HG03378 (cell line): Measurements from ENCODE around the gene SUMO3.

Experiments used
- ATAC-seq: cut with Tn5 transposase; IDR thresholded peaks from one replicate; pipeline ENCODE4 v1.9.1; 2021; ENCODE audit warnings: mild to moderate bottlenecking, moderate library complexity; ENCODE audit not compliant: unreplicated experiment

Gene SUMO3

GRCh38 chr21:44804762-44805161 is 13.1 kb downstream of the SUMO3 start:
- ATAC-seq = no peak

GRCh38 chr21:44803651-44804050 is 14.2 kb downstream of the SUMO3 start:
- ATAC-seq = no peak

GRCh38 chr21:44802396-44803153 is 15.3 kb downstream of the SUMO3 start:
- ATAC-seq = no peak

GRCh38 chr21:44801468-44802395 is 16.1 kb downstream of the SUMO3 start, which contains the start of gene UBE2G2:
UBE2G2 (minus strand) TSS chr21:44801820; CDS start chr21:44801748, 72 bp downstream.
- no peak for ATAC-seq

GRCh38 chr21:44800971-44801467 is 16.8 kb downstream of the SUMO3 start:
- no peak for ATAC-seq

- no peak for ATAC-seq
Measured at GRCh38 chr21:44800103-44800502, 17.8 kb downstream of the SUMO3 start.

GRCh38 chr21:44799646-44800045 is 18.2 kb downstream of the SUMO3 start:
- no peak for ATAC-seq

- ATAC-seq = no peak
Measured at GRCh38 chr21:44797775-44798174, 20.1 kb downstream of the SUMO3 start.

GRCh38 chr21:44795342-44795741 is 22.5 kb downstream of the SUMO3 start:
- ATAC-seq = no peak

- no peak for ATAC-seq
Measured at GRCh38 chr21:44793592-44794374, 24.1 kb downstream of the SUMO3 start.

GRCh38 chr21:44792702-44793591 is 24.9 kb downstream of the SUMO3 start:
- ATAC-seq = no peak

GRCh38 chr21:44791993-44792392 is 25.9 kb downstream of the SUMO3 start:
- ATAC-seq = no peak

GRCh38 chr21:44791246-44791645 is 26.6 kb downstream of the SUMO3 start:
- ATAC-seq = no peak

GRCh38 chr21:44790368-44790767 is 27.5 kb downstream of the SUMO3 start:
- ATAC-seq = no peak

- ATAC-seq = no peak
Measured at GRCh38 chr21:44789880-44790279, 28.0 kb downstream of the SUMO3 start.

- ATAC-seq = no peak
Measured at GRCh38 chr21:44785620-44786335, 32.1 kb downstream of the SUMO3 start.

- no peak for ATAC-seq
Measured at GRCh38 chr21:44784810-44785209, 33.1 kb downstream of the SUMO3 start.

- no peak for ATAC-seq
Measured at GRCh38 chr21:44783020-44783696, 34.7 kb downstream of the SUMO3 start.
